Astrocyte (in vitro differentiated cells and primary cell): ENCODE data around the gene GLYATL1. TPM values are rescaled to one million over a fixed set of nuclear protein-coding genes. Genes with fewer than 3 reads are reported as not detected.

ENCODE experiments used
- DNase-seq: peaks from one replicate; pipeline ENCODE4 v3.0.0-alpha.2; 2010; ENCODE audit warnings: low read depth
- FAIRE-seq: peaks from 2 replicates; lab custom pipeline; 2011; peaks lifted over from hg19 to GRCh38; lab: Jason Lieb, UNC
- H2AFZ ChIP-seq: 2 replicates; pipeline ENCODE4 v1.6.0; 2012; ENCODE audit warnings: low read depth, low read length, inconsistent platforms
- H3K27ac ChIP-seq: 2 replicates; pipeline ENCODE4 v1.5.1; 2011; ENCODE audit warnings: low read depth, low read length, inconsistent platforms
- H3K27me3 ChIP-seq: 2 replicates; pipeline ENCODE4 v1.6.0; 2011; ENCODE audit warnings: low read length, inconsistent platforms; ENCODE audit not compliant: insufficient read depth
- H3K36me3 ChIP-seq: 2 replicates; pipeline ENCODE4 v1.5.1; 2011; ENCODE audit warnings: low read length, inconsistent platforms; ENCODE audit not compliant: insufficient read depth
- H3K4me1 ChIP-seq: 2 replicates; pipeline ENCODE4 v1.5.1; 2011; ENCODE audit warnings: low read length, inconsistent platforms; ENCODE audit not compliant: insufficient read depth
- H3K4me2 ChIP-seq: 2 replicates; pipeline ENCODE4 v1.6.0; 2012; ENCODE audit warnings: low read length, inconsistent platforms
- H3K4me3 ChIP-seq: 2 replicates; pipeline ENCODE4 v1.5.1; 2011; ENCODE audit warnings: low read depth, mild to moderate bottlenecking, low read length, inconsistent platforms; ENCODE audit not compliant: insufficient read depth
- H3K79me2 ChIP-seq: 2 replicates; pipeline ENCODE4 v1.6.0; 2012; ENCODE audit warnings: mild to moderate bottlenecking, low read length, inconsistent platforms; ENCODE audit not compliant: insufficient read depth
- H3K9ac ChIP-seq: 2 replicates; pipeline ENCODE4 v1.6.0; 2012; ENCODE audit warnings: mild to moderate bottlenecking, low read length, inconsistent platforms
- H3K9me3 ChIP-seq: 2 replicates; pipeline ENCODE4 v1.5.1; 2012; ENCODE audit warnings: low read depth, mild to moderate bottlenecking, low read length, inconsistent platforms; ENCODE audit not compliant: insufficient read depth
- H4K20me1 ChIP-seq: 2 replicates; pipeline ENCODE4 v1.6.0; 2012; ENCODE audit warnings: low read length, inconsistent platforms; ENCODE audit not compliant: insufficient read depth
- H3K27ac Mint-ChIP-seq: one replicate; pipeline ENCODE4 v1.8.0; 2021; ENCODE audit warnings: mild to moderate bottlenecking, mixed read lengths; ENCODE audit not compliant: unreplicated experiment
- H3K27me3 Mint-ChIP-seq: one replicate; pipeline ENCODE4 v1.8.0; 2021; ENCODE audit warnings: low read depth, mixed read lengths; ENCODE audit not compliant: unreplicated experiment
- H3K36me3 Mint-ChIP-seq: one replicate; pipeline ENCODE4 v1.8.0; 2021; ENCODE audit warnings: low read depth, mixed read lengths; ENCODE audit not compliant: unreplicated experiment
- H3K4me1 Mint-ChIP-seq: one replicate; pipeline ENCODE4 v1.8.0; 2021; ENCODE audit warnings: low read depth, mixed read lengths; ENCODE audit not compliant: unreplicated experiment
- H3K4me3 Mint-ChIP-seq: one replicate; pipeline ENCODE4 v1.8.0; 2021; ENCODE audit warnings: mild to moderate bottlenecking, moderate library complexity, mixed read lengths; ENCODE audit not compliant: unreplicated experiment
- H3K9me3 Mint-ChIP-seq: one replicate; pipeline ENCODE4 v1.8.0; 2021; ENCODE audit warnings: mild to moderate bottlenecking, mixed read lengths; ENCODE audit not compliant: unreplicated experiment
- EZH2 ChIP-seq: IDR thresholded peaks from 2 replicates; pipeline ENCODE4 v1.6.1; 2012; ENCODE audit warnings: mild to moderate bottlenecking, low read length, inconsistent platforms; ENCODE audit not compliant: insufficient read depth
- total RNA-seq: library from RNA; stranded (reverse); gene quantifications from 2 replicates; pipeline ENCODE4 v1.2.1, GENCODE V29; 2021
- TF ChIP-seq, protein P1 (sequence below): IDR thresholded peaks from 2 replicates; pipeline ENCODE4 v1.5.1; 2011; ENCODE audit warnings: low read depth, mild to moderate bottlenecking, inconsistent platforms, low read length, moderate library complexity; ENCODE audit not compliant: insufficient read depth

GLYATL1 gene
- total RNA-seq, 1 donor from 2014 or later, result not detected

DNA sequence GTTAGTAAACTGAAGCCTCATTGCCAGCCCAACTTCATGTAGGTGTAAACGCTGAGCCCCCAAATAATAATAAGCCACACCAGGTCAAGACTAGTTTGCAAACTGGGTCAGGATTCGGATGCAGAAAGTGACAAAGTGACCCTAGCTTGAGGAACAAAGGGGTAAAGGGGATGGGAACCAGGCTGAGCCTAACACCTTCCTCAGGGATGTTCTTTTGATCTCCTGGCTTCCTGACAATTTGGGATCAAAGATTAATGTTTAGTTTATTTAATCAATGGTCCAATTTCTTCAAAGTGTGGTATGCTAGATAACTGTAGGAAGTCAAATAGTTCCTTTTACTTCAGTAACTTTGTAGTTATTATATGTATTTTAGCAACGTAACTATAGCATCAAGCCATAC is 9.9 kb downstream of the GLYATL1 start:
- no peak for FAIRE-seq
- H4K20me1 ChIP-seq, result no peaks in the 10 kb centered on the region
- H3K4me3 ChIP-seq, result no peak overlapping the region
- no peak overlapping the region for H2AFZ ChIP-seq
- no peaks in the 10 kb centered on the region for H3K9me3 ChIP-seq
- H3K9me3 Mint-ChIP-seq, result no peaks in the 10 kb centered on the region
- no peaks in the 10 kb centered on the region for H3K27me3 ChIP-seq
- H3K27me3 Mint-ChIP-seq, result peaks cover 2% of the 10 kb centered on the region
- H3K79me2 ChIP-seq, result no peaks in the 10 kb centered on the region
- no peak for DNase-seq
- TF ChIP-seq EZH2, result no peak
- TF ChIP-seq, protein P1, sequence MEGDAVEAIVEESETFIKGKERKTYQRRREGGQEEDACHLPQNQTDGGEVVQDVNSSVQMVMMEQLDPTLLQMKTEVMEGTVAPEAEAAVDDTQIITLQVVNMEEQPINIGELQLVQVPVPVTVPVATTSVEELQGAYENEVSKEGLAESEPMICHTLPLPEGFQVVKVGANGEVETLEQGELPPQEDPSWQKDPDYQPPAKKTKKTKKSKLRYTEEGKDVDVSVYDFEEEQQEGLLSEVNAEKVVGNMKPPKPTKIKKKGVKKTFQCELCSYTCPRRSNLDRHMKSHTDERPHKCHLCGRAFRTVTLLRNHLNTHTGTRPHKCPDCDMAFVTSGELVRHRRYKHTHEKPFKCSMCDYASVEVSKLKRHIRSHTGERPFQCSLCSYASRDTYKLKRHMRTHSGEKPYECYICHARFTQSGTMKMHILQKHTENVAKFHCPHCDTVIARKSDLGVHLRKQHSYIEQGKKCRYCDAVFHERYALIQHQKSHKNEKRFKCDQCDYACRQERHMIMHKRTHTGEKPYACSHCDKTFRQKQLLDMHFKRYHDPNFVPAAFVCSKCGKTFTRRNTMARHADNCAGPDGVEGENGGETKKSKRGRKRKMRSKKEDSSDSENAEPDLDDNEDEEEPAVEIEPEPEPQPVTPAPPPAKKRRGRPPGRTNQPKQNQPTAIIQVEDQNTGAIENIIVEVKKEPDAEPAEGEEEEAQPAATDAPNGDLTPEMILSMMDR, result no peak
- no peak overlapping the region for H3K4me2 ChIP-seq
- no peaks in the 10 kb centered on the region for H3K4me1 ChIP-seq
- H3K36me3 Mint-ChIP-seq, result no peaks in the 10 kb centered on the region
- no peak overlapping the region for H3K27ac Mint-ChIP-seq
- H3K36me3 ChIP-seq, result no peaks in the 10 kb centered on the region
- H3K4me3 Mint-ChIP-seq, result no peak overlapping the region
- no peak overlapping the region for H3K27ac ChIP-seq
- H3K4me1 Mint-ChIP-seq, result no peaks in the 10 kb centered on the region
- H3K9ac ChIP-seq, result no peak overlapping the region

GRCh38 chr11:58957922-58958321 is 18.6 kb downstream of the GLYATL1 start:
- DNase-seq (no peak), FAIRE-seq (no peak)
- Mint-ChIP-seq H3K27me3 (peaks cover 2% of the 10 kb centered on the region), H3K27ac (no peak overlapping the region), H3K4me3 (no peak overlapping the region), H3K4me1 (no peaks in the 10 kb centered on the region), H3K36me3 (no peaks in the 10 kb centered on the region), H3K9me3 (no peaks in the 10 kb centered on the region)
- no peak overlapping the region for H3K4me3 ChIP-seq
- no peaks in the 10 kb centered on the region for H4K20me1 ChIP-seq
- H3K27me3 ChIP-seq, result no peaks in the 10 kb centered on the region
- no peaks in the 10 kb centered on the region for H3K4me1 ChIP-seq
- TF ChIP-seq, protein P1, result no peak
- no peak for TF ChIP-seq EZH2
- no peak overlapping the region for H3K27ac ChIP-seq
- H3K36me3 ChIP-seq, result no peaks in the 10 kb centered on the region
- H3K9ac ChIP-seq, result no peak overlapping the region
- H3K4me2 ChIP-seq, result no peak overlapping the region
- no peaks in the 10 kb centered on the region for H3K9me3 ChIP-seq
- H2AFZ ChIP-seq, result no peak overlapping the region
- H3K79me2 ChIP-seq, result no peaks in the 10 kb centered on the region

DNA sequence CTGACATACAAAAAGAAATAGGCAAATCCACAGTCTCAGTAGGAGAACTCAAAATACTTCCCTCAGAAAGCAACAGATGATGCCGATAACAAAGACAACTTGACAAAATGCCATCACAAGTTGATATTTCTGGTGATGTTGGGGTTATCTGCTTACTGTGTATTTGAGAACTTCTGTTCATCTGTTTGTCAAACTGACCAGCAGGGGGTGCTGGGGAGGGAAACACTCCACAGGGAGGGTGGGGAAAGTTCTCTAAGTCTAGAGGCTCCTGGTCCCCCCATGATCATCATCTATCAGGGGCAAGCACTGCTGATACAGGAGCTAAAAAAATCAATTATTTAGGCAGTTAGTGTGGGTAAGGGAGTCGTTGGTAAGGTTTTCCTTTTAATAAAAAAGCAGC is 19.2 kb downstream of the GLYATL1 start:
- no peak overlapping the region for H2AFZ ChIP-seq
- Mint-ChIP-seq H3K36me3 (no peaks in the 10 kb centered on the region), H3K9me3 (no peaks in the 10 kb centered on the region), H3K27ac (no peak overlapping the region), H3K27me3 (peaks cover 2% of the 10 kb centered on the region), H3K4me1 (no peaks in the 10 kb centered on the region), H3K4me3 (no peak overlapping the region)
- no peaks in the 10 kb centered on the region for H3K79me2 ChIP-seq
- H4K20me1 ChIP-seq, result no peaks in the 10 kb centered on the region
- H3K27ac ChIP-seq, result no peak overlapping the region
- FAIRE-seq, result no peak
- no peaks in the 10 kb centered on the region for H3K9me3 ChIP-seq
- no peaks in the 10 kb centered on the region for H3K27me3 ChIP-seq
- DNase-seq, result no peak
- H3K36me3 ChIP-seq, result no peaks in the 10 kb centered on the region
- no peak overlapping the region for H3K4me3 ChIP-seq
- H3K4me2 ChIP-seq, result no peak overlapping the region
- H3K4me1 ChIP-seq, result no peaks in the 10 kb centered on the region
- no peak overlapping the region for H3K9ac ChIP-seq
- TF ChIP-seq, protein P1, result no peak
- no peak for TF ChIP-seq EZH2
